B cell (primary cell): ENCODE results near the gene C19orf44.

ENCODE experiments used
- EZH2 ChIP-seq: IDR thresholded peaks from 2 replicates; pipeline ENCODE4 v1.6.1; 2012; ENCODE audit warnings: borderline replicate concordance, low read depth, mild to moderate bottlenecking, moderate library complexity, low read length; ENCODE audit not compliant: insufficient read depth, poor library complexity, severe bottlenecking
- TF ChIP-seq, protein P1 (sequence below): fragments of 200-600 bp; IDR thresholded peaks from one replicate; pipeline ENCODE4 v1.8.0; 2022; ENCODE audit warnings: antibody characterized with exemption, mild to moderate bottlenecking

DNA sequence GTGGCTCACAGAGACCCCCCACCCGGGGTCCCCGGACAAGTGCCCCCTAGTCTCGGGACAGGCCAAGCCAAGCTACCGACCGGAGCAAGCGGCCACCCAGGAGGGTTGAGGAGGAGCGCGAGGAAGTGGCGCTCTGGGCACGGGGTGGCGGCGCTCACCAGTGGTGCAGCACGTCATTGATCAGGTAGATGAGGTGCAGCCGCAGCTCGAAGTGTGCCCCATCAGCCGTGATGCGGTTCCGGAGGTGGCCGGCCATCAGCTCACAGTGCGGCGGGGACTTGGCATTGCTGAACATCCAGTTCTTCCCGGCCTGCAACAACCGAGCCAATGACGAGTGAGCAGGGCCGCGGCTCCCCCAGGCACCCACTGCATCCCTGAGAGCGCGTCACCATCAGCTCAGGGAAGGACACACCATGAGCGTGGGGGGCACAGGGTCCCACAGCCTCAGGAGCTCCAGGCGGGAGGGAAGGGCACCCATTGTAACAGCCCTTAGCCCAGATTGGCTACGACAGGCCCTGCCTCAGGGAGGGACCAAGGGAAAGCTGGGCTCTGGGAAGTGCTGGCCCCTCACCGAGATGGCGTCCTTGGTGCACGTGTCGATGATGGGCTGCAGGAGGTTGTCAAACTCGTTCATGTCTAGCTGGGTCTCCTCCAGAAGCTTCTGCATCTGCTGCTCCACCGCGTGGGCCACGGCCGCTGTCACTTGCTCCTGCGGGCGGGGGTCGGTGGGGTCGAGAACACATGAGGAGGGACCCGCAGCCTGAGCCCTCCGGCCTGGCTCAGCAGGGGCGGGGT is 36.4 kb downstream of the C19orf44 start:
- TF ChIP-seq, protein P1, sequence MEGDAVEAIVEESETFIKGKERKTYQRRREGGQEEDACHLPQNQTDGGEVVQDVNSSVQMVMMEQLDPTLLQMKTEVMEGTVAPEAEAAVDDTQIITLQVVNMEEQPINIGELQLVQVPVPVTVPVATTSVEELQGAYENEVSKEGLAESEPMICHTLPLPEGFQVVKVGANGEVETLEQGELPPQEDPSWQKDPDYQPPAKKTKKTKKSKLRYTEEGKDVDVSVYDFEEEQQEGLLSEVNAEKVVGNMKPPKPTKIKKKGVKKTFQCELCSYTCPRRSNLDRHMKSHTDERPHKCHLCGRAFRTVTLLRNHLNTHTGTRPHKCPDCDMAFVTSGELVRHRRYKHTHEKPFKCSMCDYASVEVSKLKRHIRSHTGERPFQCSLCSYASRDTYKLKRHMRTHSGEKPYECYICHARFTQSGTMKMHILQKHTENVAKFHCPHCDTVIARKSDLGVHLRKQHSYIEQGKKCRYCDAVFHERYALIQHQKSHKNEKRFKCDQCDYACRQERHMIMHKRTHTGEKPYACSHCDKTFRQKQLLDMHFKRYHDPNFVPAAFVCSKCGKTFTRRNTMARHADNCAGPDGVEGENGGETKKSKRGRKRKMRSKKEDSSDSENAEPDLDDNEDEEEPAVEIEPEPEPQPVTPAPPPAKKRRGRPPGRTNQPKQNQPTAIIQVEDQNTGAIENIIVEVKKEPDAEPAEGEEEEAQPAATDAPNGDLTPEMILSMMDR, result no peak
- no peak for TF ChIP-seq EZH2
